ENCODE data around the gene PRKG1. TPM values are rescaled to one million over a fixed set of nuclear protein-coding genes. Genes with fewer than 3 reads are reported as not detected.

PRKG1 gene
- total RNA-seq, 4 donors from 2014 or later = 17.1 to 36.4 (median 25.8) TPM

DNA sequence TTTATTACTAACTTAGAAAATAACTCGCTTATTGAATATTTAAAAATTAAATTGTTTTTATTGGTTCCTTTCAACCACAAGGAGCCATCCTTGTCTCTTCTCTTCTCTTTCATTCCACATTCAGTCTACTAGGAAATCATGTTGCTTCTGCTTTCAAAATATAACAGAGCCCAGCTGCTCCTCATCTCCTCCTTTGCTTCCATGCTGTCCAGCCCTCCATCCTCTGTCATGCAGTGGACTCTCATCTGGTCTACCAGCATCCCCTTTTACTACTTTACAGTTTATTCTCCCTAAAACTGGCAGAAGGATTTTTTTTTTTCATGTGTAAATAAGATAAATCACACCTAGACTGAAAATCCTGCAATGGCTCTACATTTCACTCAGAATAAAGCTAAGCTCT lies 823.3 kb downstream of the PRKG1 start:
- DNase-seq (ENCODE audit: low spot score) (no peak), ATAC-seq (ENCODE audit: low FRiP score) (no peak)
- TF ChIP-seq, protein P1, sequence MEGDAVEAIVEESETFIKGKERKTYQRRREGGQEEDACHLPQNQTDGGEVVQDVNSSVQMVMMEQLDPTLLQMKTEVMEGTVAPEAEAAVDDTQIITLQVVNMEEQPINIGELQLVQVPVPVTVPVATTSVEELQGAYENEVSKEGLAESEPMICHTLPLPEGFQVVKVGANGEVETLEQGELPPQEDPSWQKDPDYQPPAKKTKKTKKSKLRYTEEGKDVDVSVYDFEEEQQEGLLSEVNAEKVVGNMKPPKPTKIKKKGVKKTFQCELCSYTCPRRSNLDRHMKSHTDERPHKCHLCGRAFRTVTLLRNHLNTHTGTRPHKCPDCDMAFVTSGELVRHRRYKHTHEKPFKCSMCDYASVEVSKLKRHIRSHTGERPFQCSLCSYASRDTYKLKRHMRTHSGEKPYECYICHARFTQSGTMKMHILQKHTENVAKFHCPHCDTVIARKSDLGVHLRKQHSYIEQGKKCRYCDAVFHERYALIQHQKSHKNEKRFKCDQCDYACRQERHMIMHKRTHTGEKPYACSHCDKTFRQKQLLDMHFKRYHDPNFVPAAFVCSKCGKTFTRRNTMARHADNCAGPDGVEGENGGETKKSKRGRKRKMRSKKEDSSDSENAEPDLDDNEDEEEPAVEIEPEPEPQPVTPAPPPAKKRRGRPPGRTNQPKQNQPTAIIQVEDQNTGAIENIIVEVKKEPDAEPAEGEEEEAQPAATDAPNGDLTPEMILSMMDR (IDR thresholded peaks at IDR 0.05) = no peak

DNA sequence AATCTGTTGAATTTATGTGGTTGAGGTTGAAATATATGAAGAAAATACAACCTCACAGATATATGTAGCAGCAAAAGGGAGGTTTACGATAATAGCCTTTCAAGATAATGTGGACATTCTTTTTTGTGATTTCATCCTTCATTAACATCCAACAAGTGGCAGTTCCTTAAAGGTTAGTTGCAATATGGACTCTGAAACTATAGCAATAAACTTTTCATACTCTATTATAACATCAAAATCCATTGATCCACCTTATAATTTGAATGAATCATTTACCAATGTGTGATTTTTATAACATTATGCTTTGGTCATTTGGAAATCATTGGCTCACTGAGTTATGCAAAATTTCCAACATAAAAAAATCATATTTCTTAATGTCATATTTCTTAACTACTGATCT lies 825.9 kb downstream of the PRKG1 start:
- TF ChIP-seq, protein P1 (IDR thresholded peaks at IDR 0.05) = no peak
- ATAC-seq (ENCODE audit: low FRiP score) (no peak), DNase-seq (ENCODE audit: low spot score) (no peak)

DNA sequence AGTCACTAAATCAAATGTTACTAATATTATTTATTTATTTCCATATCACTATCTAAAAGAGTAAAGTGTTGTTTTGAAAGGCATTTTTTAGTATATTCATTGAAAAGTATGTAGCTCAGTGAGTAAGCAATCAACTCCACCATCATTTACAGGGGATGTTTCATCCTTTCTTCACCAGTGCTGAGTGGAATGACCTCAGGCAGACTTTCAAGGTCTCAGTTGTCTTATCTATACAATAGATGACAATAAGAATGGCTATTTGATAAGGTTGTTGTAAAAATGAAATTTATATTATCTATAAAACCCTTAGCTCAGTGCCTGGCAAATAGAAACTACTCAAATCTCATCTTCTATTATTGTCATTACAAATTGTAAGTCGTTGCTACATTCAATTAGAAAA lies 829.4 kb downstream of the PRKG1 start:
- ATAC-seq (ENCODE audit: low FRiP score) (no peak), DNase-seq (ENCODE audit: low spot score) (no peak)
- TF ChIP-seq, protein P1 (IDR thresholded peaks at IDR 0.05) = no peak

DNA sequence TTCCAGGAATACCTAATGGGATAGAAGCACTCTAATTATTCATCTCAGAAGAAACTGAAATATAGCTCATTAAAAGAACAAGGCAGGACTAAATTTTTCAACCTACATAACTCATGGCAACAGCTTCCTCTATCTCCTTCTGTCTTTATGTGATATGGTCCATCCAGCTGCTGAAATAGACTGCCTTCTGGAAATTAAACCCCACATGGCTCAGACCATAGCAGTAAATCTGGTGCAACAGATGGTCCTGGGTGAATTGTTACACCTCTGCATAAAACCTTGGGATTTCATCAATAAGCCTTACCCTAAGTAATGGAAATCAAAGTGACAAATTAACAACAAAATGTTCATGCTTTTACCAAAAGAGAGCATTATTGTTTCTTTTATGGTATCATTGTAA lies 830.7 kb downstream of the PRKG1 start:
- DNase-seq (ENCODE audit: low spot score) = no peak
- TF ChIP-seq, protein P1 (IDR thresholded peaks at IDR 0.05) = no peak
- no peak for ATAC-seq (ENCODE audit: low FRiP score)

DNA sequence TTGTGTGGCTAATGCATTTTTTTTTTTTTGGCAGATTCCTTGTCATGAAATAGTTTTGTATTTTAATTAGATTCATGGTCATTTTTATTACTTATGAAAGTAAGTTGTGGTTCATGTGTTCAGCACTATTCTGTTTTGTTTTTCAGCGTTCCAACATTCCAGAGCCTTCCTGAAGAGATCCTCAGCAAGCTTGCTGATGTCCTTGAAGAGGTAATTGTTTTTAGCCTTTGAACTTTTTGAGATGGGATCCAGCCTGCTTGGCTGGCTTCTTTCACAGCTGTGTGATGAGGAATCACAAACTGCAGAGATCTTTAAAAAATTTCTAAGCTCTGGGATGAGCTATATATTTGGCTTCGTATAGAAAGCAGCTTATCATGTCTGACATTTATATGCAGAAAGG lies 833.1 kb downstream of the PRKG1 start:
- DNase-seq (ENCODE audit: low spot score) = no peak
- ATAC-seq (ENCODE audit: low FRiP score) = no peak
- TF ChIP-seq, protein P1 (IDR thresholded peaks at IDR 0.05) = no peak

DNA sequence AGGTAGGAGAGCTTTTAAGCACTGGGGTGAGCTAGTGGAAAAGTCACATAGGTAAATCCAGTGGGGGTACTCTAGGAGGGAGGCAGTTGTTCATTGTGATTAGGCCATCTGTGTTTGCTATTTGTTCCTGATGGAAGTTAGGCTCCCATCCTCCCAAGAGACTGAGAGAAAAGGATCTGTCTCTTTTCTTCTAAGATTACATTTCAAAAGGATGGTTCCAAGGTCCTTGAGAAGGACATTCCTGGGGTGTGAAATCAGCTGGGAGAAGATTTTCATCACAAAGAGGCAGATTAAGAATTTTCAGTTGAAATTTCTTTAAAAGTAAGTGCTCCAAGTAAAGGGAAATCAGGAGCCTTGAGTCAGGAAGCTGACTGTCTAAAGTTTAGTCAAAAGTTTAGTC lies 835.9 kb downstream of the PRKG1 start:
- DNase-seq (ENCODE audit: low spot score) = no peak
- TF ChIP-seq, protein P1 (IDR thresholded peaks at IDR 0.05) = no peak
- ATAC-seq (ENCODE audit: low FRiP score) = no peak

DNA sequence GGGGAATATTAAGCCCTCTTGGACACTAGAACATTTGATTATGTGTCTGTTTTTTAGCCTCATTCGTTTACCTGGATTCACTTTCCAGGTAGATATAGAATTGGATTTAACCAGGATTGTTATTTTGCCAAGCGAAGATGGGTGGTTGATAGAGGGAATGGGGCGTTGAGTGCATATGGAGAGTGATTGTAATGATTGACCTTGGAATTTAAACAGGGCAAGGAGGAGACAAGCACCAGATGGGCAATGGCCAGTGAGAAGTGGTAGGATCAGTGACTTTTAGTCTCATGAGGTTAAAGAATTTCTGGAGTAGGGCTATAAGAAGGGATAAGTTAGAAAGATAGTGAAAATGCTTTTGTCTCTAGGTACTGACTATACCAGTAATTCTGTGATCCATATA lies 836.3 kb downstream of the PRKG1 start:
- DNase-seq (ENCODE audit: low spot score) (no peak), ATAC-seq (ENCODE audit: low FRiP score) (no peak)
- TF ChIP-seq, protein P1 (IDR thresholded peaks at IDR 0.05) = no peak

All from omental fat pad (tissue), 4 donors.